HG03575 (cell line): Measurements from ENCODE around the gene BARX2.
"Not testable (repeated sequence)": the region's sequence is repeated elsewhere in the genome, so short reads cannot be mapped to it uniquely, and the experiment has no call there.

ENCODE experiments used
- ATAC-seq: cut with Tn5 transposase; IDR thresholded peaks from one replicate; pipeline ENCODE4 v1.9.1; 2021; ENCODE audit not compliant: unreplicated experiment, insufficient number of reproducible peaks, low FRiP score; ENCODE audit errors: extremely low read depth

BARX2 gene

GRCh38 chr11:129375751-129376657, at the start of gene BARX2:
BARX2 (plus strand) TSS chr11:129375848; CDS start chr11:129376036, 188 bp downstream.
- ATAC-seq: no peak

DNA sequence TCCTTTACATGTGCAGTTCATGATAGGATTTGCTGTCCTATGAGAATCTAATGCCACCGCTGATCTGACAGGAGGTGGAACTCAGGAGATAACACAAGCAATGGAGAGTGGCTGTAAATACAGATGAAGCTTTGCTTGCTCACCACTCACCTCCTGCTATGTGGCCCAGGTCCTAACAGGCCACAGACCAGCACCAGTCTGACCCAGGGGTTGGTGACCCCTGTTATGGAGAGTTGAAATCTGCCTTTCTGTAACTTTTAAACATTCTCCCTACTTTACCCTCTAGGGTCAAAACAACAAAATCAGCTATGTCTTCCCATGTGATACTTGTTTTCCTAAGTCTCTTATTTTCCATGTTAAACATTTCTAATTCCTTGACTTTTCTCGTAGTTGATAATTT, 48.7 kb upstream of the BARX2 start:
- ATAC-seq: no peak

DNA sequence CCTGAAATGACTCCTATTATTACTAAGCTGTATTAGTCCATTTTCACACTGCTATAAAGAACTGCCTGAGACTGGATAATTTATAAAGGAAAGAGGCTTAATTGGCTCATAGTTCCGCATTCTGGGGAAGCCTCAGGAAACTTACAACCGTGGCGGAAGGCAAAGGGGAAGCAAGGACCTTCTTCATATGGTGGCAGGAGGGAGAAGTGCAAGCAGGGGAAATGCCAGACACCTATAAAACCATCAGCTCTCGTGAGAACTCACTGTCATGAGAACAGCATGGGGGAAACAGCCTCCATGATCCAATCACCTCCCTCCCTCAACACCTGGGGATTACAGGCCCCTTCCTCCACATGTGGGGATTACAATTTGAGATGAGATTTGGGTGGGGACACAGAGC, 47.9 kb upstream of the BARX2 start:
- ATAC-seq: not testable (repeated sequence)

GRCh38 chr11:129328756-129329155, 46.9 kb upstream of the BARX2 start:
- ATAC-seq: no peak

DNA sequence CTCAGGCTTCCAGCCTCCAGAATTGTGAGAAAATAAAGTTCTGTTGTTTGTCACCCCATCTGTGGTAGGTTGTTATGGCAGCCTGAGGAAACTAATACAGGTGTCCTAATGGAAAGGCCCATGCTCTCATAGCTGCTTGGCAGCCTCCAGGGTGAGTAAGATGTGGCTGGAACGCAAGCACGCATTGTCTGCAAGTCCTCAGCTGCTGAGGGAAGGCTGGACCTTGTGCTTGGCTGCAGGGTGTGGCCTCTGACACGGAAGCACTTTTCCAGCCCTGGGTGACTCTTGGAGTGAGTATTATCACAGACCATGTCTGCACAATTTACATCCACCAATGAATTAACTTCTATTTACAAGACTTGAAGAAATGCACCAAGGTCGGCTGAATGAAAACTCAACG, 44.4 kb upstream of the BARX2 start:
- ATAC-seq: no peak

DNA sequence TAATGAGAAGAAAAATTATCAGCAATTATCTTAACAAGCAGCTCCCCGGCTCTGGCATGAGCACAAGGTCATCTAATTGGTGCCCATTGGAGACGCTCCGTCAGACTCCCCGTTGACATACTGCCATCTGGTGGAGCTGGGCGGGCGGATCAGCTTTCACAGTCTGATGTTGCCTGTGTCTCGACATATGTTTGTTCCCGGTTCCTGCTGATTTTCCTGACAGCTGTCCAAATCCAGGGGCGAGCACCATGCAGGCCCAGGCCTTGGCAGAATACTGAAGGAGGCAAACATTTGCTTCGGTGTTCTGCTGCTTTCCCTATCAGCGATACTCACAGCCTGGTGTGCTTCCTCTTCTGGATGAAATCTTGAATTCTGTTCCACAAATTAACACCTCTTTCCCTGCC, 43.8 kb upstream of the BARX2 start:
- no peak for ATAC-seq

GRCh38 chr11:129333873-129334272, 41.8 kb upstream of the BARX2 start:
- ATAC-seq: no peak

DNA sequence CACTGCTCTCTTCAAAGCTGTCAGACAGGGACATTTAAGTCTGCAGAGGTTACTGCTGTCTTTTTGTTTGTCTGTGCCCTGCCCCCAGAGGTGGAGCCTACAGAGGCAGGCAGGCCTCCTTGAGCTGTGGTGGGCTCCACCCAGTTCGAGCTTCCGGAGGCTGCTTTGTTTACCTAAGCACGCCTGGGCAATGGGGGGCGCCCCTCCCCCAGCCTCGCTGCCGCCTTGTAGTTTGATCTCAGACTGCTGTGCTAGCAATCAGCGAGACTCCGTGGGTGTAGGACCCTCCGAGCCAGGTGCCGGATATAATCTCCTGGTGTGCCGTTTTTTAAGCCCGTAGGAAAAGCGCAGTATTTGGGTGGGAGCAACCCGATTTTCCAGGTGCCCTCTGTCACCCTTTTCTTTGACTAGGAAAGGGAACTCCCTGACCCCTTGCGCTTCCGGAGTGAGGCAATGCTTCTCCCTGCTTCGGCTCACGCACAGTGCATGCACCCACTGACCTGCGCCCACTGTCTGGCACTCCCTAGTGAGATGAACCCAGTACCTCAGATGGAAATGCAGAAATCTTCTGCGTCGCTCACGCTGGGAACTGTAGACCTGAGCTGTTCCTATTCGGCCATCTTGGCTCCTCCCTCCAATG, 31.2 kb upstream of the BARX2 start:
- ATAC-seq: not testable (repeated sequence)

DNA sequence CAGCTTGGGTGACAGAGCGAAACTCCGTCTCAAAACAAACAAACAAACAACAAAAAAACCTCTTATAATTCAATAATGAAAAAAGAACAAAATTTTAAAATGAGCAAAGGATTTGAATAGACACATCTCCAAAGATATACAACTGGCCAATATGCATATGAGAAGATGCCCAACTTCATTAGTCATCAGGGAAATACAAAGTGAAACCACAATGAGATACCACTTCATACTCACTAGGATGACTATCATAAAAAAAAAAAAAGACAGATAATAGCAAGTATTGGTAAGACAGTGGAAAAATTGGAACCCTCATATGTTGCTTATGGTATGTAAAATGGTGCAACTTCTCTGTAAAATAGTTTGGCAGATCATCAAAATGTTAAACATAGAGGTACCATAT, 28.7 kb upstream of the BARX2 start:
- no peak for ATAC-seq

- no peak for ATAC-seq
Observed at GRCh38 chr11:129348813-129349212, 26.8 kb upstream of the BARX2 start.

- no peak for ATAC-seq
Observed at GRCh38 chr11:129352676-129353075, 23.0 kb upstream of the BARX2 start.

- ATAC-seq: no peak
Observed at GRCh38 chr11:129354691-129355090, 21.0 kb upstream of the BARX2 start.

GRCh38 chr11:129359748-129360147, 15.9 kb upstream of the BARX2 start:
- no peak for ATAC-seq

GRCh38 chr11:129364143-129364654, 11.4 kb upstream of the BARX2 start:
- peak; percentile 95 for ATAC-seq

DNA sequence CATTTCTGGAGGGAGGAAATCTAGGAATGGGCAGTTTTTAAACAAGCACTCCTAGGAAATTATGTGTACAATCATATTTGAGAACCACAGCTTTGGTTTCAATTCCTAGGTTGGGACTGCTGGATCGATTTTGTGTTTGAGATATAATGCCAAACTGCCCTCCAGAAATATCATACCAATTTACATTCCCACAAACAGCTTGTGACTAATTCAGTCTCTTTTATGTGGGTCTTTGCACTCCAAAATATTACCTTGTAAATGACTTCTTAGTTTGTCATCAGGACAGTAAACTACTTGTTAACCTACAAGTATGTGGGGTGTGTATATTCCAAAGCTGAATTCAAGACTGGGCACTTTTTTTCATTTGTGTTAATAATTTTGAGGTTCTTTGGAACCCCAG, 9.8 kb upstream of the BARX2 start:
- no peak for ATAC-seq

DNA sequence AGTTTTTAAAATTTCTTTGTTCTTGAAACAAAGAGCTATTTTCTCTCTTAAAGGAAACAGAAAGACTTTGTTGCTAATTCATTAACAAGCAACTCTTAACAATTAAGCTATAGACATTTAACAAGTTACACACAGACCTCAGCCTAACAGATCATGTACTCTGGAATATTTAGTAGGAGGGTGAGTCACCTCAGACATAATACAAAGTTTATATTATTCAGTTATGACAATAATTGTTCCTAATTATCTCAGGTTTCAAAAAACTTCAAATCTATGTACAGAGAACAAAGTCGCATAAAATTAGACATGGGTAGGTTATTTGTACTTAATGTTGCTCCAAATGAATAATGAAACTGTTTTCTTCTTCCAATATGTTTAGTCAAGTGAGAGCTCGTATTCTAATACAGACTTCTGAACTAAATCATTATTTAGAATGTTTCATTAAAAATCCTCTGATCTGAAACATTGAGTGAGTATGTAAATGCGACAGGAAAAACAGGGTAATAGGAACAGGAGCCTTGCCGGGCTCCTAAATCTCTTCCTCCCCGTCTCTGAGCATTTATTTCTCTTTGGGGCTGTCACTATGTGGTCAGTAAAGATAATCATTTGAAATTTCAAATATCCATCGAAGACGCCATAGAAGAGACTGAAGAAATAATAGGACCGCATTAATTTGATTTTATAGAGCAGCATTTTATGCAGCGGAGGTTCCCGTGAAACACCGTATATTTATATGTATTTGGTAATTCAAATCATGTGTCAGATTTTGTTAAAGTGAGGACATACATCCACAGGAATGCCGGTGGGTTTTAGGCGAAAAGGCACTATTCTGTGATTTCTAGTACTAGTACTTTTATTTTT, 8.7 kb upstream of the BARX2 start:
- no peak for ATAC-seq

DNA sequence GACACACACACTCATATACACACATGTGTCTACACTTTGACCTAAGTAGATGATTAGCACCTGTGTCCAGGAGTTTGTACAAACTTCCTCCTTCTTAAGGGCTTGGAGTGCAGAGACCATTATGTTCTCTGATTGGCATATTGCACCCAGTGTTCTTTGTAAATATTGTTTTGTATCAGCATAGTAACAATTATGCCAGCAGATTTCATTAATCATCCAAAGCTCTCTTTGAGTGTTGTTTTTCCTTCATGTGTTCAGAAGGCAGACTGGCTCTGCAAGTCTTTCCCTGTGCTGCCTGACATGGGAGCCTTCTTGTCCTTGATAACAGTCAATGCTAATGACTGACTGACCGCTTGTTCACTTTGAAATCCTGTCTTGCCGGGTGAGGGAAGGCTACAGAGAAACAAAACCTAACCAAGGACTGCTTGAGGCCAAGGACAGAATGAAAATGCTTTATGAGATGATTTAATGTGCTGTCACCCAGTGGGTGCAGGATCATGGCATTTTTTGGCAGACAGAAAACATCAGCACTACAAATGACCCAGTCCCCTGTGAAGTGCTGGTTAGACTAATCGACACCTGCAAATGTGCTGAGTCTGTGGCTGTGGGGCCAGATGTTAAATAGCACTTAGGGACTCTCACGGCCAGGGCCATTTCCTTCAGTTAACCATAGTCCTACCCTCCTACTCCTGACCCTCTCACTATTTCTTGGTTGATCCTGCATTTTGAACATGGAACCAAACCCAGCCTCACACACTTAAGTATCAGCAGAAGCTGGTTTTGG, 6.6 kb upstream of the BARX2 start:
- ATAC-seq: no peak

GRCh38 chr11:129370715-129371114, 4.9 kb upstream of the BARX2 start:
- ATAC-seq: no peak
